CD4-positive, alpha-beta T cell treated with Interleukin-4 for 4 hours (primary cell): ENCODE results near the gene NSMF.

Experiments
- DNase-seq: peaks from one replicate; pipeline ENCODE4 v3.0.0-alpha.2; 2020

Gene NSMF

GRCh38 chr9:137408651-137409405, 50.3 kb downstream of the NSMF start:
- DNase-seq: no peak

GRCh38 chr9:137407590-137408300, 51.4 kb downstream of the NSMF start:
- no peak for DNase-seq

GRCh38 chr9:137406876-137407589, 52.1 kb downstream of the NSMF start:
- DNase-seq: peak; percentile 41

- DNase-seq: no peak
Observed at GRCh38 chr9:137406085-137406760, 52.9 kb downstream of the NSMF start.

GRCh38 chr9:137405677-137406081, 53.5 kb downstream of the NSMF start:
- no peak for DNase-seq

- no peak for DNase-seq
Observed at GRCh38 chr9:137404961-137405567, 54.1 kb downstream of the NSMF start.

GRCh38 chr9:137403269-137403668, 55.9 kb downstream of the NSMF start:
- no peak for DNase-seq

- no peak for DNase-seq
Observed at GRCh38 chr9:137402746-137403145, 56.4 kb downstream of the NSMF start.

- no peak for DNase-seq
Observed at GRCh38 chr9:137398561-137399468, 60.3 kb downstream of the NSMF start.

- no peak for DNase-seq
Observed at GRCh38 chr9:137397675-137398423, 61.3 kb downstream of the NSMF start.
